GM12873 (cell line): Measurements from ENCODE around the gene AP3M1.

Experiments used
- CTCF ChIP-seq: IDR thresholded peaks from 2 replicates; pipeline ENCODE4 v1.5.1; 2012; ENCODE audit warnings: low read depth, mild to moderate bottlenecking, moderate library complexity, low read length, control low read depth; ENCODE audit not compliant: insufficient read depth; ENCODE audit errors: missing control alignments

The AP3M1 gene

GRCh38 chr10:74174521-74174920 is 23.9 kb upstream of the AP3M1 start:
- TF ChIP-seq CTCF, result no peak

- TF ChIP-seq CTCF, result no peak
Measured at GRCh38 chr10:74171625-74172024, 21.0 kb upstream of the AP3M1 start.

- TF ChIP-seq CTCF, result no peak
Measured at GRCh38 chr10:74167443-74167842, 16.8 kb upstream of the AP3M1 start.

- no peak for TF ChIP-seq CTCF
Measured at GRCh38 chr10:74165530-74165901, 14.9 kb upstream of the AP3M1 start.

GRCh38 chr10:74164716-74165529 is 14.3 kb upstream of the AP3M1 start:
- TF ChIP-seq CTCF, result no peak

- TF ChIP-seq CTCF, result no peak
Measured at GRCh38 chr10:74163319-74164068, 12.9 kb upstream of the AP3M1 start.

- TF ChIP-seq CTCF, result no peak
Measured at GRCh38 chr10:74160013-74160412, 9.4 kb upstream of the AP3M1 start.
